ENCODE data around the gene MLN. TPM values are rescaled to one million over a fixed set of nuclear protein-coding genes. Genes with fewer than 3 reads are reported as not detected.

MLN gene
- total RNA-seq, 1 donor = not detected

- TF ChIP-seq CTCF (IDR thresholded peaks at IDR 0.05; ENCODE audit: insufficient read depth, low read depth, low read length) = no peak
- DNase-seq (ENCODE audit: low read depth) = no peak
- no peak overlapping the region for H3K4me3 ChIP-seq (ENCODE audit: low read depth, low read length)
These were observed 3.0 kb upstream of the MLN start for GRCh38 chr6:33806841-33807240.

- DNase-seq (ENCODE audit: low read depth) = no peak
- TF ChIP-seq CTCF (IDR thresholded peaks at IDR 0.05; ENCODE audit: insufficient read depth, low read depth, low read length) = no peak
- H3K4me3 ChIP-seq (ENCODE audit: low read depth, low read length) = no peak overlapping the region
These were observed 1.4 kb downstream of the MLN start for GRCh38 chr6:33802186-33802958.

GRCh38 chr6:33801611-33802010, 2.2 kb downstream of the MLN start:
- no peak for TF ChIP-seq CTCF (IDR thresholded peaks at IDR 0.05; ENCODE audit: insufficient read depth, low read depth, low read length)
- H3K4me3 ChIP-seq (ENCODE audit: low read depth, low read length) = no peak overlapping the region
- DNase-seq (ENCODE audit: low read depth) = no peak

- no peak overlapping the region for H3K4me3 ChIP-seq (ENCODE audit: low read depth, low read length)
- no peak for DNase-seq (ENCODE audit: low read depth)
- TF ChIP-seq CTCF (IDR thresholded peaks at IDR 0.05; ENCODE audit: insufficient read depth, low read depth, low read length) = no peak
These were observed 3.4 kb downstream of the MLN start for GRCh38 chr6:33800248-33800969.

- no peak for DNase-seq (ENCODE audit: low read depth)
- no peak overlapping the region for H3K4me3 ChIP-seq (ENCODE audit: low read depth, low read length)
- TF ChIP-seq CTCF (IDR thresholded peaks at IDR 0.05; ENCODE audit: insufficient read depth, low read depth, low read length) = no peak
These were observed 4.2 kb downstream of the MLN start for GRCh38 chr6:33799454-33800113.

- H3K4me3 ChIP-seq (ENCODE audit: low read depth, low read length) = no peak overlapping the region
- no peak for DNase-seq (ENCODE audit: low read depth)
- no peak for TF ChIP-seq CTCF (IDR thresholded peaks at IDR 0.05; ENCODE audit: insufficient read depth, low read depth, low read length)
These were observed 5.4 kb downstream of the MLN start for GRCh38 chr6:33798343-33798848.

All from fibroblast of villous mesenchyme (primary cell).